ENCODE results near the gene DBR1.

Gene DBR1

DNA sequence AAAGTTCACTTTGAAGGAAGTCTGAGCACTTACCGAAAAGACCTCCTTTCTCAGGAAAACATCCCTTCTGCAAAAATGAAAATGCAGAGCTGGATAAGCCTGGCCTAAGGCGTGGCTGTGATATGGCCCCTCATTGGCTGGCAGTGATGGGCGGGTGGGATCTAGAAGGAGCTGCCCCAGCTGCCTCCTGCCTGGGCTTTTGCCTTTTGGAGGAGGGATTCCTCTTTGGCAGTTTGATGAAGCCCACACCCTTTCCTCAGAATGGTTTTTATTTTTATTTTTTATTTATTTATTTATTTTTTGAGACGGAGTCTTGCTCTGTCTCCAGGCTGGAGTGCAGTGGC is 55.3 kb downstream of the DBR1 start:
- DNase-seq: no peak

DNA sequence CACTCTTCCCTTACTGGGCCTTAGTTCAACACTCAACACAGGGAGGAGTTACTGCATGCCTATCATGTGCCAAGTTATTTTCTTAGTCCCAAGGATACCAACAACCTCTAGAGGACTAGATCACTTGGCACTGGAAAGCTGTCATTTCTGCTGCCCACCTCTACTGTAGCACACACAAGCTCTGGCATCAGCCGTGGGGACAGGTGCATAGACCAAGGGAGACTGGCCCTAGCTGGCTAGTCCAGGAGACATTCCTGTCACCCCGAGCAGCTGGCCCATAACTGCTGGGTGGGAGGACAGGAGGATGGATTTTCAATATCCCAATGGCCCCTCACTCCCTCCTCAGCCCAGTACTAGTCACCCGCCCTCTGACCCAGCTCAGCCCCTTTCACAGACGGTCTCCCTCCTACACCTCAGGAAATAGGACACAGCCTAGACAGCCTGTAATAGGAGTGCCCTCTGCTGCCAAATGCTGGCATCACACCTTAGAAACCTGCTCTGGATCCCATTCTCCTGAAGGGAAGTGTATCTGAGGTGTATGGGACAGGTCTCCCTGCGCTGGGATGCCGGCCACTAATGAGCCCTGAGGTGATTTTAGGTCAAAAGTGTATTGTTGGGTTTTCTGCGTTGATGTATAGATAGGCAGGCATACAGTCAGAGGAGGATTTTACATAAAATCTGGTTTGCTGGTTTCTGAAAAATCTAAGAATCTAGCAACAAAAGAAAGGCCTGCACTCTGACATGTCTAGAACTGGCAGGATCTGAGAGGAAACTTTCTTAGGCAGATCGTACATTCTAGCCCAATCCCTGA is 55.9 kb downstream of the DBR1 start:
- DNase-seq: peak; percentile 58

DNA sequence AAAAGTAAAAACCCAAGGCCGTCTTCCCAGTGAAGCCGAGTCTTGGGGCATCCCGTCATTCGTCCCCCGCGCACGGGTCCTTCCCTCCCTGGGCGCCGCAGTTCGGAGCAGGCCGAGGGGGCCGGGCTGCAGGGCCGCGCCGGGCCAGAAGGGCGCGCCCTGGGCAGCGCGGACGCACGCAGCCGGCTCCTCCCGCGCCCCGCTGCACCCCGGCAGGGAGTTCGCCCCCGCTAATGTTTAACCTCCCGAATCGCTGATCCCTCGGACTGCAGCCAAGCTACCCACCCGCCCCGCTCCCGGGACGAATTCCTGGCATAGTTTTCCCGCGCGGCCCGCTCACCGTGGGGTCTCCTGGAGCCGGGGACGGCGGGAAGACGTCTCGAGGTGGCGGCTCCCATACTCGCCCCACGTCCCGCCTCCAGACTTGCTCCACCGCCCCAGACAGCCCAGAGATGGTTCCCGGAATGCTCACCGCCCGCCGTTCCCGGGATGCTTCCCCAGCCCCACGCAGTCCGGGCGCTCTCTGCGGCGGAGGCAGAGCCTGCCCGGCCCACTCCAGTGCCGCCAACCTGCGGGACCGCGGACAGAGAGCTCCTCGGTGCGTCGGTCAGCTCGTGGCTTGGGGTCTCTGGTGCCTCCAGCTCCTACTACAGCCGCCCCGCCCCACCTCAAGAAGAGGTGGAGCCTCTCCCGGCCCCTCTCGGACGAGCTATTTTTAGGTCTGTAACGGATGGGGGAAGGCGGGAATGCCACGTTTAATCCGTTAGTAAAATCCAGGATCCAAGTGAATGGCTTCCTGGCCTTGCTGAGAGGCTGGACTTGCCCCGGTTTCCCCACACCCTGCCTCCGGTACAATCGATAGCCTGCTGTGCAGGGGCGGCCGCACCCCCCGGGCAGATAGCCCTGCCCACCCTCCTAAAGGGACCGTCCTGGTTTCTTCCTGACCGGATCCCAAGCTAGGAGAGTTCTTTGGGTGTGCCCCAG is 59.4 kb downstream of the DBR1 start, which contains the start of gene DZIP1L:
DZIP1L (minus strand) TSS at position 621 of the 984 bp plus-strand sequence. CDS start 11,637 bp downstream, outside the sequence.
- DNase-seq: peak; percentile 26

DNA sequence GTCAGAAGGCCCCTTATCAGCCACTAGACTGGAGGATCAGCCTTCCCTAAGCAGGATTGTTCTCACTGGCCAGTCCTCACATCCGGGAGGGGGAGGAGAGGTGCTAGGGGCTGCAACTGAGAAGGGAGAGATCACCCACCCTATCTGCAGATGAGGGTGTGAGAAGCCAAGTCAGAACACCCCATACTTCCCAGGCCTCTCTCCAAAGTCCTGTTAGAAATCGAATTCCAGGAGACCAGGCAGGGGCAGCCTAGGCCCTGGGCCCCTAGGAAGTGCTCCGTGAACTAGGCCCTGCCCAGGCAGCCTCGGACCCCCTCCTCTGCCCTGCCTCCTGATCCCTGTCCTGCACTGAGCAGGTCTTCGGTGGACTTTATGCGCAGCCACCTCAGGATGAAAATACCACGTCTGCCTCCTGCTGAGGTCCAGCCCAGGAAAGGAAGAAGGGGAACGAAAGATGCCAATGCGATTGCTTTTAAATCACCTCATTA is 60.2 kb downstream of the DBR1 start:
- DNase-seq: no peak

DNA sequence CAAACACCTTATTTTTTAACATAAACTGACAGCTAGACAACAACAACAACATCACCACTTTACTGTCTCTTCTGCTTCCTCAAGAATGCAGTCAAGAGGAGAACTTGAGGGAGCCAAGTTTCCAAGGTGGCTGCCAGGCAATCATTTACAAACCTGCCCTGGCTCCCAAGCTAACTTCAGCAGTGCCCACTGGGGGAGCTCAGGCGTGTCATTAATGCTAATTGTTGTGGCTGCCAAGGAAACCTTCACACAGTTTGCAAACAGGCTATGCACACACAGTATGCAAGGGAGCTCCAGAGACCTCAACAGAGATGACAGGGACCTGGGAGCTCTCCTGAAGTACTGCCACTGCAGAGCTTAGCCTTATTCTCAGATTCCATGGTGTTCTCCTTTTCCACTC is 61.4 kb downstream of the DBR1 start:
- DNase-seq: no peak

DNA sequence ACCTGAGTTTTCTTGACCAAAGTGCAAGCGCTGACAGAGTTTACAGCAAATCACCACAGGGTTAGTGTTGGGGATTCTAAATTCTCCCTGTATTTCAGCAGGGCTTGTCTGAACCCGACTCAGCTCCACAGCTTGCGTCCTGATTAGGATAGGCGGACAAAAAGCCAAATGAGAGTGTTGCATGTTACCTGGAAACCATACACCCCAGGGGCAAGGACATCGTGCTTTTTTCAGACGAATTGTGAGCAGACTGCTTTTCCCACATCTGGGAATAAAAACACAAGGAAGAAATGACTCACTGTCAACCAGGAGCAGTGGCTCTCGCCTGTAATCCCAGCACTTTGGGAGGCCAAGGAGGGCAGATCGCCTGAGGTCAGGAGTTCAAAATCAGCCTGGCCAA is 62.4 kb downstream of the DBR1 start:
- DNase-seq: no peak

Measured in stimulated activated CD4-positive, alpha-beta T cell treated with anti-CD3 and anti-CD28 coated beads, Interleukin-4, amount 100 ng/mL, for 1 hour (primary cell).